ENCODE results near the gene LYRM7.

GRCh38 chr5:131206772-131207171 is 36.0 kb downstream of the LYRM7 start:
- TF ChIP-seq CTCF (IDR thresholded peaks at IDR 0.05) (no peak), ZFX (IDR thresholded peaks at IDR 0.05; ENCODE audit: borderline replicate concordance) (no peak)

Data from 22Rv1 (cell line).